HG03521 (cell line): ENCODE measurements around the gene SLC25A21.

Experiments used
- ATAC-seq: cut with Tn5 transposase; IDR thresholded peaks from one replicate; pipeline ENCODE4 v1.9.1; 2021; ENCODE audit warnings: mild to moderate bottlenecking, moderate library complexity; ENCODE audit not compliant: unreplicated experiment

SLC25A21 gene

GRCh38 chr14:37145395-37145794 is 27.0 kb downstream of the SLC25A21 start:
- no peak for ATAC-seq

- no peak for ATAC-seq
These were observed 27.6 kb downstream of the SLC25A21 start for GRCh38 chr14:37144729-37145363.

- no peak for ATAC-seq
These were observed 28.9 kb downstream of the SLC25A21 start for GRCh38 chr14:37143475-37143874.

- ATAC-seq: no peak
These were observed 29.5 kb downstream of the SLC25A21 start for GRCh38 chr14:37142835-37143401.

- ATAC-seq: no peak
These were observed 32.2 kb downstream of the SLC25A21 start for GRCh38 chr14:37140176-37140575.

- ATAC-seq: no peak
These were observed 32.7 kb downstream of the SLC25A21 start for GRCh38 chr14:37139710-37140109.

- ATAC-seq: no peak
These were observed 33.5 kb downstream of the SLC25A21 start for GRCh38 chr14:37138898-37139297.

GRCh38 chr14:37133284-37133913 is 39.0 kb downstream of the SLC25A21 start:
- ATAC-seq: no peak

GRCh38 chr14:37131205-37131604 is 41.2 kb downstream of the SLC25A21 start:
- no peak for ATAC-seq

GRCh38 chr14:37129047-37129446 is 43.4 kb downstream of the SLC25A21 start:
- no peak for ATAC-seq

GRCh38 chr14:37124614-37125013 is 47.8 kb downstream of the SLC25A21 start:
- ATAC-seq: no peak

- no peak for ATAC-seq
These were observed 49.3 kb downstream of the SLC25A21 start for GRCh38 chr14:37122919-37123639.

- ATAC-seq: no peak
These were observed 50.1 kb downstream of the SLC25A21 start for GRCh38 chr14:37122288-37122687.

- ATAC-seq: no peak
These were observed 53.6 kb downstream of the SLC25A21 start for GRCh38 chr14:37118673-37119366.

GRCh38 chr14:37116933-37117849 is 55.2 kb downstream of the SLC25A21 start:
- no peak for ATAC-seq

GRCh38 chr14:37115406-37115805 is 57.0 kb downstream of the SLC25A21 start:
- no peak for ATAC-seq

- ATAC-seq: no peak
These were observed 57.8 kb downstream of the SLC25A21 start for GRCh38 chr14:37114559-37114958.

GRCh38 chr14:37114002-37114401 is 58.4 kb downstream of the SLC25A21 start:
- no peak for ATAC-seq

GRCh38 chr14:37098132-37098531 is 74.3 kb downstream of the SLC25A21 start:
- ATAC-seq: no peak

- no peak for ATAC-seq
These were observed 77.9 kb downstream of the SLC25A21 start for GRCh38 chr14:37094502-37094901.
